Activated CD4-positive, CD25-positive, alpha-beta regulatory T cell treated with anti-CD3 and anti-CD28 coated beads, Interleukin-2, amount 50 U/mL, for 16 hours (primary cell): Measurements from ENCODE around the gene MYO18A.
"Not testable (repeated sequence)": the region's sequence is repeated elsewhere in the genome, so short reads cannot be mapped to it uniquely, and the experiment has no call there.

Experiments used
- DNase-seq: peaks from one replicate; pipeline ENCODE4 v3.0.0-alpha.2; 2020; ENCODE audit warnings: low read depth, low spot score

Gene MYO18A

DNA sequence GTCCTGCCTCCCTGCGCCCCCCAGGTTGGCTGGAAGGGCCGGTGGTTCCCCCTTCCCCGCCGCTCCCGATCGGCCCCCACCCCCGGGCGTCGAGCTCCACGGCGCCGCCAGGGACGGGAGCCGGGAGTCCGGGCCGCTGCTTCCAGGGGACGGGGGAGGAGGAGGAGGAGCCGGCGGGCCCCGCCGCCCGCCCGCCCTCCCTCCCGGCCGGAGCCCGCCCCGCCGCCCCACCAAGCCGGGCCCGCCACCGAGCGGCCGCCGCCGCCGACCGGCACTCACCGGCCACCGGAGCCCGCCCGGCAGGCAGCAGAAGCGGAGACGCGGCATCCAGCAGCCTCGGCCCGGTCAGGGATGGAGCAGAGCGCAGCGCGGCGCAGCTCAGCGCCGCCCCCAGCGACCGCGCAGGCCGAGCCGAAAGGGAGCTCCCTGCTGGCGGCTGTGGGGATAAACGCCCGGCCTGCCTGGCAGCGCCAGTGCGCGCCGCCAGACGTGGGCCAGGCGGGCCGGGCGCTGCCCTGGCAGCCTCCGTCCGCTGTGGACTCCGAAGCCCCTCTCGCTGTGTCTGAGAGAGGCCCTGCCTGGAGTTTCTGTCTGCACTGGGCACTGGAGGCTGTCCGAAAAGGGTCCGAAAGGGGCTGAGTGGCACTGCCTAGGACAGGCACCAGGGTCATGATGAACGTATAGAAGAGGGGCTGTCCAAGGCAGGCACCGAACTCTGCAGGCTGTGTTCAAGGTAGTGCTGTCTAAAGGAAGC, at the start of gene MYO18A:
MYO18A (minus strand) TSS at position 365 of the 754 bp plus-strand sequence. CDS start 13,458 bp downstream, outside the sequence.
- DNase-seq: peak; percentile 49

- no peak for DNase-seq
Observed at GRCh38 chr17:29225396-29225795, 45.2 kb upstream of the MYO18A start.

- DNase-seq: not testable (repeated sequence)
Observed at GRCh38 chr17:29221338-29221737, 41.1 kb upstream of the MYO18A start.

GRCh38 chr17:29219378-29220047, 39.3 kb upstream of the MYO18A start:
- DNase-seq: peak; percentile 30

GRCh38 chr17:29216856-29217255, 36.7 kb upstream of the MYO18A start:
- no peak for DNase-seq

- DNase-seq: no peak
Observed at GRCh38 chr17:29216181-29216580, 36.0 kb upstream of the MYO18A start.

- DNase-seq: no peak
Observed at GRCh38 chr17:29215717-29216116, 35.5 kb upstream of the MYO18A start.

- no peak for DNase-seq
Observed at GRCh38 chr17:29215174-29215573, 35.0 kb upstream of the MYO18A start.

- DNase-seq: no peak
Observed at GRCh38 chr17:29214215-29215146, 34.3 kb upstream of the MYO18A start.

GRCh38 chr17:29212681-29213121, 32.5 kb upstream of the MYO18A start:
- no peak for DNase-seq

DNA sequence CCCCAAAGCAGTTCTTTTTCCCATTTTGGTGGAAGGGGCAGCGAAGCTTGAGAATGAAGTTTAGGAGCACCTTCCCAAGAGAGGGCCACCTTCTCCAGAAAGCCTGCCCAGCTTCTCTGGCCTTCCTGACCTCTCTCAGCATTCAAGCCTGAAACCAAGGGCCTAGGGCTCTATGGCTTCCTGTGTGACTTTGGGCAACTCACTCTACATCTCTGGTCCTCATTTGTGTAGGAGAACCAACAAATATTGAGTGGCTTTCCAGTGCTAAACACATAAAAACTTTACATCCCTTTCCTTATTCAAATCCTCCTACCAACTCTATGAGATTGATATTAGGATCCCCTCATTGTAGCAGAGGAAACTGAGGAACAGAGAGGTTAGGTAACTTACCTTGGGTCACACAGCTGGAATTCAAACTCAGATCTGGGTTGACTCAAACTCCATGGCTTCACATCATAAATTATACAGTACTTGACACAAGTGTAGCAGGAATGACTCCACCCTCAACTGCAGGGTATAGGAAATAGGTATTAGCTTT, 32.0 kb upstream of the MYO18A start:
- no peak for DNase-seq

DNA sequence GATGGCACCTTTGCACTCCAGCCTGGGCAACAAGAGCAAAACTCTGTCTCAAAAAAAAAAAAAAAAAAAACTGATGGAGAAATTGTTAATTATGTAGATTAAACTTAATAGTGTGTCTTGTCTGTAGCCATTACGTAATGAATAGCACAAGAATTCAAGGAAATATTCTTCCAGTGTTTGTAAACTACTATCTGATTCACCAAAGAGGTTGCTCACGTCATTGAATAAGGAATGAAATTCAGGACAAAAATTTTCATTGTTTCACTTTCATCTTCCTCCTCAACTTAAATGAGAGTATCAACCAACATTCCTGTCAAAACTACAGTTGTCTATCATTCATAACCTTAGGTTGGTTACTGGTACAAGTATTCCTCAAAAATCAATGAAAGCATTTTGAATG, 30.7 kb upstream of the MYO18A start:
- DNase-seq: no peak

DNA sequence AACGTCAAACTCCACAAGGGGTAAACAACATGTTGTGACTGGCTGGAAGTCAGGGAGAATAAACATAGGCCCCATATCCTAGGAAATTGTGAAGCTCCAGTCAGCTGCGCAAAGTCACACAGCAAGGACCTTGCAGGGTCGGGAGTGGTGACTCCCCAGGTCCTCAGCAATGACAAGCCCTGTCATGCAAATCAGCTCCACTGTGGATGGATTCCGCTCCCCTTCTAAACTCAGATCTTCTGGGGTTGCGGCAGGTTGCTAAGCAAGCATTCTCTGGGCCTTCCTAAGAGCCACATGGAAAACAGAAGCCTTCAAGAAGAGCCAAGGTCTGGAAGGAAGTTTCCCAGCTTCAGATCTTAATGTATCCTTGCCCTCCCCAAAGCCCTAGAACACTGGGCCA, 28.9 kb upstream of the MYO18A start:
- DNase-seq: no peak

GRCh38 chr17:29207975-29208374, 27.8 kb upstream of the MYO18A start:
- no peak for DNase-seq

DNA sequence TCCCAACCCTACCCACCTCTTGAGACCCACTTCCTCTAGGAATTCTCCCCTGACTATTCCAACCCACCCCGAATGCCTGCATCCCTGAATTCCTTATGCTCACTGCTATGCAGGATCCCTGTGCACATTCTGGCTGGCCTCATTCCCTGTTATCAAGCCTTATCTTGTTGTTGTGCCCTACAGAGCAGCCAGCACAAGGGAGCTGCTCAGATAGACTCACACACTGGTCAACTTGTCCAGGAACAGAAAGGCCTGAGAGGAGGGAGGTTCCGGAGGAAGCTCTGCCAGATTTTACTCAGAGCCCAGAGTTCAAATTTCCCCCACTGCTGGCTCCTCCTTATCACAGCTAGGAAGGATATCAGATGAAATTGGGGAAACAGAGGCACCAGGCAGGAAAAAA, 24.8 kb upstream of the MYO18A start:
- no peak for DNase-seq

DNA sequence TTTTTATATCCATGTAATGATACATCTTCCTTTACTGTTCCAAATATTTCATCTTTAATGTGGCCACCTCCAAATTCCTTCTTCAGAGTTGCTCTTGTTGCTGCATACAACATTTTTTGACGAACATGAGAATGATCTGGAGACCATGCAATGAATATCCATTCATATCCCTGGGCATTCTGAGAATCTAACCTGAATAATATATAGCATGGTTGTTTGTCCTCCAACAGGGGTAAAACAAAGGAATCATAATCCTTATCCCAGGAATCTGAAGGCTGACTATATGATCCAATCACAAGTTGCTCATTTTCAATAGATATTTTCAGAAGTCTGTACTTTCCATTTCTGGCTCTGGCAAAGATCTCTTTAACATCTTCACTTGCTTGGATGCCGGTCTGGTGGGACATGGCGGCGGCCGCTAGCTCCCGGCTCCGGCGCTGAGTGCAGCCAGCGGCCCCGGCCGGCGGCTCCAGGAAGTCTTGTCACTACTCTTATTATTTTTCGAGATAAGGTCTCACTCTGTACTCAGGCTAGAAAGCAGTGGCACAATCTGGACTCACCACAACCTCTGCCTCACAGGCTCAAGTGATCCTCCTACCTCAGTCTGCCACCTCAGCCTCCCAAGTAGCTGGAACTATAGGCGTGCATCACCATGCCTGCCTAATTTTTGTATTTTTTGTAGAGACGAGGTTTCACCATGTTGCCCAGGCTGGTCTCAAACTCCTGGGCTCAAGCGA, 24.0 kb upstream of the MYO18A start:
- not testable (repeated sequence) for DNase-seq

GRCh38 chr17:29197516-29198272, 17.5 kb upstream of the MYO18A start:
- DNase-seq: no peak

DNA sequence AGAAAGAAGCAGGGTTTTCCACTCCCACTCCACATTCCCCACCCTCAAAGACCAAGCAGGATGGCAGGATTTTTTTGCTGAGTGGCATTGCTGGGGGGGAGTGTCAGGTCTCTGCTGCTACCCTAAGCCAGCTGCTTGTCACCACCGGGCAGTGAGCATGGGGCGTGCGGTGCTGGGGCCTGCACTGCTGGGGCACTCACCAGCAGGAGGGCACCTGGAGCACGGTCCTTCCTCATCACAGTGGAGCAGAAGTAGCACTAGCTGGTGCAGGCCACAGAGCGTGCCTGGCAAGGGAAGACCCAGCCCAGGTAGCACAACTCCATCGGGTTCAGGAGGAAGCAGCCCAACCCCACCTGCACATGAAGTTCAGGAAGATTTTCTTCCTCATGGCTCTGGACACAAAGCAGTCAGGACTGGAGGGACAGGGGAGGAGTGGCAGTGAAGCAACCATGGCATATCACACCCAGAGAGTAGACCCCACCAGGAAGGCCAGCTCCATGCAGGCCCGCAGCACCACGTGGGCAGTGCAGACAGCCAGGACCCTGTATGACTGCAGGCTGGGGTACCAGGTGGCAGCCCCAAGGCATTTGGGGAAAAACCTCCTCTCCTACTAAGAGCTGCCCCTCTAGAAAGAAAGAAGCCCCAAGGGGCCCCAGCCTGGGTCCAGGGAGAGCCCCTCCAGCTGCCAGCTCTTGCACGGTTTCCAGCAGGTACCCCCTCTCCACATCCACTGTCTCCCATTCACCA, 16.7 kb upstream of the MYO18A start:
- DNase-seq: no peak

GRCh38 chr17:29195465-29196081, 15.4 kb upstream of the MYO18A start:
- no peak for DNase-seq
